Measurements from ENCODE around the gene SPPL2B.

SPPL2B gene

GRCh38 chr19:2323707-2324106, 4.8 kb upstream of the SPPL2B start:
- DNase-seq (ENCODE audit: low read depth, low spot score) = no peak

- no peak for DNase-seq (ENCODE audit: low read depth, low spot score)
These were observed 4.1 kb upstream of the SPPL2B start for GRCh38 chr19:2324220-2324948.

- no peak for DNase-seq (ENCODE audit: low read depth, low spot score)
These were observed 3.0 kb upstream of the SPPL2B start for GRCh38 chr19:2325281-2326046.

- no peak for DNase-seq (ENCODE audit: low read depth, low spot score)
These were observed 1.7 kb upstream of the SPPL2B start for GRCh38 chr19:2326699-2327360.

GRCh38 chr19:2327773-2328400, 597 bp upstream of the SPPL2B start:
- DNase-seq (ENCODE audit: low read depth, low spot score) = peak; percentile 72

GRCh38 chr19:2329149-2329478, 630 bp downstream of the SPPL2B start:
- DNase-seq (ENCODE audit: low read depth, low spot score) = no peak

- no peak for DNase-seq (ENCODE audit: low read depth, low spot score)
These were observed 1.0 kb downstream of the SPPL2B start for GRCh38 chr19:2329501-2329916.

- DNase-seq (ENCODE audit: low read depth, low spot score) = no peak
These were observed 1.8 kb downstream of the SPPL2B start for GRCh38 chr19:2330255-2330631.

GRCh38 chr19:2330632-2331284, 2.3 kb downstream of the SPPL2B start:
- DNase-seq (ENCODE audit: low read depth, low spot score) = no peak

GRCh38 chr19:2331601-2332246, 3.2 kb downstream of the SPPL2B start:
- DNase-seq (ENCODE audit: low read depth, low spot score) = no peak

GRCh38 chr19:2332341-2333026, 4.0 kb downstream of the SPPL2B start:
- DNase-seq (ENCODE audit: low read depth, low spot score) = no peak

- DNase-seq (ENCODE audit: low read depth, low spot score) = no peak
These were observed 4.7 kb downstream of the SPPL2B start for GRCh38 chr19:2333027-2333806.

- DNase-seq (ENCODE audit: low read depth, low spot score) = no peak
These were observed 5.3 kb downstream of the SPPL2B start for GRCh38 chr19:2333807-2334211.

- DNase-seq (ENCODE audit: low read depth, low spot score) = no peak
These were observed 5.9 kb downstream of the SPPL2B start for GRCh38 chr19:2334426-2334825.

- DNase-seq (ENCODE audit: low read depth, low spot score) = no peak
These were observed 6.7 kb downstream of the SPPL2B start for GRCh38 chr19:2334986-2335846.

GRCh38 chr19:2335848-2336247, 7.4 kb downstream of the SPPL2B start:
- DNase-seq (ENCODE audit: low read depth, low spot score) = no peak

GRCh38 chr19:2336528-2337328, 8.2 kb downstream of the SPPL2B start:
- DNase-seq (ENCODE audit: low read depth, low spot score) = no peak

- no peak for DNase-seq (ENCODE audit: low read depth, low spot score)
These were observed 8.8 kb downstream of the SPPL2B start for GRCh38 chr19:2337329-2337707.
